HCT116 (cell line): ENCODE results near the gene CXCR5. TPM values are rescaled to one million over a fixed set of nuclear protein-coding genes. Genes with fewer than 3 reads are reported as not detected.
A peak's percentile ranks its signal among the peaks of the same experiment; 100 is the strongest.

Experiments used
- ATAC-seq: fragments of 200-7000 bp; cut with Tn5 transposase; 2 replicates; pipeline ENCODE4 v1.9.1; 2020; ENCODE audit warnings: mild to moderate bottlenecking, moderate library complexity
- BruUV-seq: library from RNA; stranded (reverse); fragments of 400-500 nt; replicated peaks from 2 replicates; lab custom pipeline; 2021; lab: Mats Ljungman, UMichigan
- CTCF ChIA-PET: fragments of 300-600 bp; sonication (Branson Sonifier 250); formaldehyde crosslinking; loops from one replicate; lab custom pipeline; 2021; ENCODE audit warnings: antibody characterized with exemption; lab: Charles Lee
- POLR2A ChIA-PET: fragments of 300-600, 350-600 bp; sonication (Branson Sonifier 250); formaldehyde crosslinking; loops from one replicate; lab custom pipeline; 2021; ENCODE audit warnings: antibody characterized with exemption; lab: Charles Lee
- RAD21 ChIA-PET, 2 experiments: fragments of 300-600 bp; sonication (Branson Sonifier 250); formaldehyde crosslinking; loops; one replicate each; lab custom pipeline; 2023; ENCODE audit warnings: low total read pairs in 2 of 2; ENCODE audit not compliant: uncharacterized antibody in 2 of 2, unreplicated experiment in 2 of 2, low non-redundant PET in 1 of 2; lab: Charles Lee
- DNase-seq: peaks from one replicate; pipeline ENCODE4 v3.0.0-alpha.2; 2010; ENCODE audit warnings: low read depth, low spot score
- H2AFZ ChIP-seq: fragments of 200-600 bp; shearing (Covaris generic), sonication (generic); 2 replicates; pipeline ENCODE4 v1.6.1; 2017; ENCODE audit warnings: low read depth, mixed run types, mixed read lengths, antibody characterized with exemption, low read length; ENCODE audit not compliant: poor library complexity, severe bottlenecking
- H3K27ac ChIP-seq: 2 replicates; pipeline ENCODE4 v1.5.1; 2012; ENCODE audit warnings: low read depth, low read length
- H3K27me3 ChIP-seq: fragments of 200-600 bp; sonication (generic); 2 replicates; pipeline ENCODE4 v1.6.1; 2016; ENCODE audit warnings: mixed run types, low read length, mixed read lengths; ENCODE audit not compliant: insufficient read depth
- H3K36me3 ChIP-seq, 2 experiments: fragments of 200-500 bp in 1 of 2; fragments of 200-600 bp in 1 of 2; sonication (Bioruptor generic) in 1 of 2; sonication (generic) in 1 of 2; 2 replicates each; pipeline versions ENCODE4 v1.5.1 to v1.6.1; 2014 to 2016; ENCODE audit warnings: low read length in 2 of 2, inconsistent platforms in 1 of 2, mixed read lengths in 1 of 2, mixed run types in 1 of 2; ENCODE audit not compliant: insufficient read depth in 2 of 2, control insufficient read depth in 1 of 2
- H3K4me1 ChIP-seq, 2 experiments: fragments of 200-600 bp in 1 of 2; sonication (generic) in 1 of 2; 2 replicates each; pipeline versions ENCODE4 v1.5.1 to v1.6.1; 2012 to 2017; ENCODE audit warnings: low read length in 2 of 2, inconsistent platforms in 1 of 2, mild to moderate bottlenecking in 1 of 2, mixed read lengths in 1 of 2, mixed run types in 1 of 2, moderate library complexity in 1 of 2; ENCODE audit not compliant: insufficient read depth in 2 of 2, control insufficient read depth in 1 of 2
- H3K4me2 ChIP-seq: fragments of 200-600 bp; sonication (generic); 2 replicates; pipeline ENCODE4 v1.6.1; 2017; ENCODE audit warnings: mixed run types, low read length, mixed read lengths
- H3K4me3 ChIP-seq, 2 experiments: fragments of 200-600 bp in 1 of 2; sonication (generic) in 1 of 2; replicated peaks in 1 of 2; 2 replicates each; pipeline ENCODE4 v1.5.1; 2011 to 2016; ENCODE audit warnings: low read length in 2 of 2, control low read depth in 1 of 2, low read depth in 1 of 2, mild to moderate bottlenecking in 1 of 2, mixed read lengths in 1 of 2, mixed run types in 1 of 2
- H3K79me2 ChIP-seq: fragments of 200-600 bp; sonication (generic); 2 replicates; pipeline ENCODE4 v1.6.1; 2017; ENCODE audit warnings: mild to moderate bottlenecking, mixed run types, low read length, moderate library complexity, mixed read lengths; ENCODE audit not compliant: insufficient read depth
- H3K9ac ChIP-seq: fragments of 200-600 bp; sonication (generic); 2 replicates; pipeline ENCODE4 v1.6.1; 2016; ENCODE audit warnings: low read length, mixed read lengths
- H3K9me2 ChIP-seq: fragments of 200-600 bp; sonication (generic), shearing (Covaris generic); 2 replicates; pipeline ENCODE4 v1.6.1; 2017; ENCODE audit warnings: mixed run types, mild to moderate bottlenecking, moderate library complexity; ENCODE audit not compliant: insufficient read depth
- H3K9me3 ChIP-seq, 2 experiments: fragments of 200-500 bp in 1 of 2; fragments of 200-600 bp in 1 of 2; sonication (Bioruptor generic) in 1 of 2; sonication (generic) in 1 of 2; 2 replicates each; pipeline ENCODE4 v1.6.1; 2014 to 2017; ENCODE audit warnings: low read length in 2 of 2, mixed read lengths in 2 of 2, inconsistent platforms in 1 of 2, low read depth in 1 of 2, mild to moderate bottlenecking in 1 of 2, mixed run types in 1 of 2, moderate library complexity in 1 of 2; ENCODE audit not compliant: control insufficient read depth in 1 of 2, insufficient read depth in 1 of 2
- H4K20me1 ChIP-seq: fragments of 200-600 bp; sonication (generic), shearing (Covaris generic); 2 replicates; pipeline ENCODE4 v1.6.1; 2017; ENCODE audit warnings: mixed run types, mild to moderate bottlenecking, moderate library complexity; ENCODE audit not compliant: insufficient read depth
- EGR1 ChIP-seq: IDR thresholded peaks from 2 replicates; pipeline ENCODE4 v1.6.1; 2012; ENCODE audit warnings: low read depth
- JUND ChIP-seq: IDR thresholded peaks from 2 replicates; pipeline ENCODE4 v1.6.1; 2012
- POLR2AphosphoS5 ChIP-seq: IDR thresholded peaks from 2 replicates; pipeline ENCODE4 v1.6.1; 2011; ENCODE audit warnings: mild to moderate bottlenecking, low read depth, low read length, moderate library complexity
- REST ChIP-seq: IDR thresholded peaks from 2 replicates; pipeline ENCODE4 v1.6.1; 2012; ENCODE audit warnings: low read depth
- SIN3A ChIP-seq: IDR thresholded peaks from 2 replicates; pipeline ENCODE4 v1.6.1; 2012; ENCODE audit warnings: low read depth
- SP1 ChIP-seq: IDR thresholded peaks from 2 replicates; pipeline ENCODE4 v1.6.1; 2012; ENCODE audit warnings: low read depth
- intact Hi-C: fragments of 100-400 bp; cut with micrococcal nuclease; formaldehyde crosslinking; loops from 2 replicates; pipeline ENCODE4 v1.10.0; 2022
- total RNA-seq: library from RNA; stranded (reverse); gene quantifications from one replicate; pipeline ENCODE4 v1.2.1, GENCODE V29; 2021; ENCODE audit not compliant: unreplicated experiment

CXCR5 gene
- total RNA-seq, 1 experiment from 2014 or later, result not detected

GRCh38 chr11:118898400-118899295, 15.0 kb downstream of the CXCR5 start:
- peaks cover 2% of the 10 kb centered on the region; the same call in 1 of the 2 replicates for H4K20me1 ChIP-seq
- POLR2A ChIA-PET, result no interaction called here
- DNase-seq, result no peak
- no peaks in the 10 kb centered on the region for H3K9me3 ChIP-seq
- CTCF ChIA-PET, result no interaction called here
- peaks cover 19% of the 10 kb centered on the region for H3K79me2 ChIP-seq
- BruUV-seq, result no TSS peak
- H3K27ac ChIP-seq, result no peak overlapping the region
- H3K9me2 ChIP-seq, result no peaks in the 10 kb centered on the region
- no peak for ATAC-seq
- RAD21 ChIA-PET, result no interaction called here
- no peaks in the 10 kb centered on the region for H3K27me3 ChIP-seq
- H3K4me1 ChIP-seq, result no peaks in the 10 kb centered on the region; a peak in 1 of 4 replicates
- intact Hi-C loops, result no loop called here
- H3K4me2 ChIP-seq, result no peak overlapping the region
- H3K4me3 ChIP-seq, result no peak overlapping the region
- H3K36me3 ChIP-seq, result peaks cover 12 to 42% of the 10 kb centered on the region in 2 experiments; a peak in 3 of 4 replicates
- TF ChIP-seq JUND (0 out of 2 replicates have a peak, but pooled peaks have one; percentile 18), EGR1 (no peak), SP1 (no peak), SIN3A (no peak), POLR2AphosphoS5 (no peak; the same call in 1 of the 2 replicates), REST (no peak)
- H2AFZ ChIP-seq, result no peak overlapping the region
- no peak overlapping the region for H3K9ac ChIP-seq
